Measurements from ENCODE around the gene PICK1. TPM values are rescaled to one million over a fixed set of nuclear protein-coding genes. Genes with fewer than 3 reads are reported as not detected.
A peak's percentile ranks its signal among the peaks of the same experiment; 100 is the strongest.

The PICK1 gene
- total RNA-seq, 4 donors from 2014 or later = 36.7 to 72.0 (median 61.5) TPM

GRCh38 chr22:38081941-38082828, 25.0 kb downstream of the PICK1 start:
- Histone ChIP-seq H3K27me3 (peaks cover 18% of the 10 kb centered on the region), H3K4me1 (peaks cover 28% of the 10 kb centered on the region), H3K36me3 (peaks cover 8% of the 10 kb centered on the region), H3K27ac (peak overlapping the region; percentile 24), H3K4me3 (peak overlapping the region; percentile 53), H3K9me3 (no peaks in the 10 kb centered on the region)
- DNase-seq (ENCODE audit: low spot score in 2 of 2) = peak in 1 of 2 donors; percentile 67
- TF ChIP-seq POLR2A (IDR thresholded peaks at IDR 0.05) (no peak), POLR2AphosphoS5 (IDR thresholded peaks at IDR 0.05) (no peak), EP300 (IDR thresholded peaks at IDR 0.05) (no peak)
- TF ChIP-seq, protein P1, sequence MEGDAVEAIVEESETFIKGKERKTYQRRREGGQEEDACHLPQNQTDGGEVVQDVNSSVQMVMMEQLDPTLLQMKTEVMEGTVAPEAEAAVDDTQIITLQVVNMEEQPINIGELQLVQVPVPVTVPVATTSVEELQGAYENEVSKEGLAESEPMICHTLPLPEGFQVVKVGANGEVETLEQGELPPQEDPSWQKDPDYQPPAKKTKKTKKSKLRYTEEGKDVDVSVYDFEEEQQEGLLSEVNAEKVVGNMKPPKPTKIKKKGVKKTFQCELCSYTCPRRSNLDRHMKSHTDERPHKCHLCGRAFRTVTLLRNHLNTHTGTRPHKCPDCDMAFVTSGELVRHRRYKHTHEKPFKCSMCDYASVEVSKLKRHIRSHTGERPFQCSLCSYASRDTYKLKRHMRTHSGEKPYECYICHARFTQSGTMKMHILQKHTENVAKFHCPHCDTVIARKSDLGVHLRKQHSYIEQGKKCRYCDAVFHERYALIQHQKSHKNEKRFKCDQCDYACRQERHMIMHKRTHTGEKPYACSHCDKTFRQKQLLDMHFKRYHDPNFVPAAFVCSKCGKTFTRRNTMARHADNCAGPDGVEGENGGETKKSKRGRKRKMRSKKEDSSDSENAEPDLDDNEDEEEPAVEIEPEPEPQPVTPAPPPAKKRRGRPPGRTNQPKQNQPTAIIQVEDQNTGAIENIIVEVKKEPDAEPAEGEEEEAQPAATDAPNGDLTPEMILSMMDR (IDR thresholded peaks at IDR 0.05) = no peak
- WGBS = 43% methylated on average over 14 of the region's 52 CpGs

DNA sequence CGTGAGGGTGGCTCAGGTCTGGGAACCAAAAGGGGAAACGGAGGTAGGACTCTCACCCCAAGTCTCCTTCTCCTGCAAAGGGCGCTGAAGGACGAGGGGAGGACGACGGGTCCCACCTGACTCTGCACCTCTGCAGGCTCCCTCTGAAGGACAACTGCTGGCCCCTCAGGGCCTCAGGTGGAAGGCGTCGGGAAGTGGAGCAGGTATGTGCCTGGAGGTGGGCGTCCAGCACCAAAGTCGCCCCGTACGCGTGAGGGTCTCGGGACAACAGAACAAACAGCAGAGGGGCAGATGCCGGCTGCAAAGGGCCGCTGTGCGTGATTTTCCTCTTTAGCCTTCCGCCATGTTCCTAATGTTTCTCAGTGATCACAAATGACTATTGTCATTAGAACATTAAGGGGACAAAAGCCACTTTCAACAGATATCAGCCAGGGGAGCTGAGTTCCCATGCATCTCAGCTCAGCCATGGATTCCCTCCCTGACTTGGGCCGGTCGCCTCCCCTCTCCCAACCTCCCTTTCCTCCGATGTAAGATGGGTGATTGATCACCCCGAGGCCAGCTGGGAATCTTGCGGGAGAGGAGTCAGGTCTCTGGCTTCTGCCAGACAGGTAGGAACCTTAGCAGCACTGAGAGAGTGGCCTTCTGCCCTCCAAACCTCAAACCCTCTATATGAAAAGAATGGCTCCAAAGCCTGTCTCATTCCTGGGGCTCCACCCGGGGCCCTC, 25.9 kb downstream of the PICK1 start:
- Histone ChIP-seq H3K27me3 (peaks cover 21% of the 10 kb centered on the region), H3K4me1 (peaks cover 28% of the 10 kb centered on the region), H3K9me3 (no peaks in the 10 kb centered on the region), H3K4me3 (peak overlapping the region; percentile 53), H3K36me3 (peaks cover 8% of the 10 kb centered on the region), H3K27ac (no peak overlapping the region)
- no peak for TF ChIP-seq POLR2AphosphoS5 (IDR thresholded peaks at IDR 0.05)
- no peak for TF ChIP-seq EP300 (IDR thresholded peaks at IDR 0.05)
- TF ChIP-seq, protein P1 (IDR thresholded peaks at IDR 0.05) = no peak
- no peak for TF ChIP-seq POLR2A (IDR thresholded peaks at IDR 0.05)
- peak in 1 of 2 donors; percentile 38 for DNase-seq (ENCODE audit: low spot score in 2 of 2)
- 84% methylated on average over 23 of the region's 24 CpGs for WGBS

DNA sequence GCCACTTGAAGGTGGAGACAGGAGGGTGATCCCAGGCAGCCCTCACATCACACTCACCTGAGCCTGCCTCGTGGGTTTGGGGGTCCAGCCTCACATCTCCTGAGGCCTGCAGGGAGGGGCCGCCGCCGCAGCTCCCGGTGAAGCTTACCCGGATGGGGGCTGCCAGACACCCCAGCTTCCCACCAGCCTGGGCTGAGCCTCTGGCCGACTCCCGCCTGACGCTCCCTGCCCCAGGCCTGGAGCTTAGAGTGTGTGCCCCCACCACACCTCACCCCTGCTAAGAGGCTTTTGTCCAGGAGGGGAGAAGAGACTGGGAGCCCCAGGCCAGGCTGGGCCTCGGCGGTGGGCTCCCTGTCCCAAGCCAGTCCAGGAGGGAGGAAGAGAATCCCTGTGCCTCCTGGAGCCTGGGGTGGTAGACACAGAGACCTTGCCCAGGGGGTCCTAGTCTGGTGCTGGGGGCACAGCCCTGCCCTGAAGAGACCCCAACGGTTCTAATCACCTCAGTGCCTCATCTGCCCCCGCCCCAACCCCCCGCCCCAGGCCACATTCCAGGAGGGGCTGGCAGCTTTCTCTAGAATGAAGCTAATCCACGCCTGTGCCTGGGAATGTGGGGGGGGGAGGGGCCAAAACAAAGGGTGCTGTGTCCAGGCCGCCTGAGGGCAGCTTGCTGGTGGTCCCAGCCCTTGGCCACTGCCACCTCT, 26.9 kb downstream of the PICK1 start, which contains the start of gene SLC16A8:
Gene SLC16A8, minus strand, starts transcription at position 254 of the 701 bp plus-strand sequence. CDS start 1,311 bp downstream, outside the sequence.
- 81% methylated on average over 15 of the region's 16 CpGs for WGBS
- no peaks in the 10 kb centered on the region for H3K9me3 ChIP-seq

GRCh38 chr22:38085056-38085455, 27.9 kb downstream of the PICK1 start:
- no peak overlapping the region for H3K4me3 ChIP-seq
- H3K36me3 ChIP-seq = peaks cover 8% of the 10 kb centered on the region
- TF ChIP-seq POLR2AphosphoS5 (IDR thresholded peaks at IDR 0.05) (no peak), POLR2A (IDR thresholded peaks at IDR 0.05) (no peak), EP300 (IDR thresholded peaks at IDR 0.05) (no peak)
- TF ChIP-seq, protein P1 (IDR thresholded peaks at IDR 0.05) = no peak
- H3K27ac ChIP-seq = no peak overlapping the region
- DNase-seq (ENCODE audit: low spot score in 2 of 2) = peak in 1 of 2 donors; percentile 55
- peaks cover 41% of the 10 kb centered on the region for H3K4me1 ChIP-seq
- H3K27me3 ChIP-seq = peaks cover 26% of the 10 kb centered on the region
- H3K9me3 ChIP-seq = no peaks in the 10 kb centered on the region
- 95% methylated on average over 10 of the region's 12 CpGs for WGBS

More for the DNA sequence above, 26.9 kb downstream of the PICK1 start, which contains the start of gene SLC16A8:
- no peak within 1 kb of the TSS for H3K27ac ChIP-seq
- peaks cover 36% of the 10 kb centered on the region for H3K4me1 ChIP-seq
- H3K27me3 ChIP-seq = peaks cover 24% of the 10 kb centered on the region
- DNase-seq (ENCODE audit: low spot score in 2 of 2) = peak in 1 of 2 donors; percentile 57
- no peak within 1 kb of the TSS for H3K4me3 ChIP-seq
- TF ChIP-seq POLR2AphosphoS5 (IDR thresholded peaks at IDR 0.05) (no peak), POLR2A (IDR thresholded peaks at IDR 0.05) (no peak), EP300 (IDR thresholded peaks at IDR 0.05) (no peak)
- TF ChIP-seq, protein P1 (IDR thresholded peaks at IDR 0.05) = no peak
- peaks cover 8% of the 10 kb centered on the region for H3K36me3 ChIP-seq
